Calu3 (cell line): ENCODE results near the gene GUF1. TPM values are rescaled to one million over a fixed set of nuclear protein-coding genes. Genes with fewer than 3 reads are reported as not detected.

Experiments
- BruUV-seq: library from RNA; stranded (reverse); fragments of 400-500 nt; replicated peaks from 2 replicates; lab custom pipeline; 2021; lab: Mats Ljungman, UMichigan
- CTCF ChIA-PET: fragments of 300-600 bp; sonication (Branson Sonifier 250); formaldehyde crosslinking; loops from one replicate; lab custom pipeline; 2022; ENCODE audit warnings: antibody characterized with exemption; lab: Charles Lee
- DNase-seq: peaks from one replicate; pipeline ENCODE4 v3.0.0; 2022
- H3K27ac Mint-ChIP-seq: one replicate; pipeline ENCODE4 v1.8.0; 2022; ENCODE audit warnings: mixed read lengths; ENCODE audit not compliant: unreplicated experiment
- H3K27me3 Mint-ChIP-seq: one replicate; pipeline ENCODE4 v1.8.0; 2022; ENCODE audit warnings: mixed read lengths; ENCODE audit not compliant: unreplicated experiment
- H3K36me3 Mint-ChIP-seq: one replicate; pipeline ENCODE4 v1.8.0; 2022; ENCODE audit warnings: mild to moderate bottlenecking, moderate library complexity, mixed read lengths; ENCODE audit not compliant: insufficient read depth, unreplicated experiment
- H3K4me1 Mint-ChIP-seq: one replicate; pipeline ENCODE4 v1.8.0; 2022; ENCODE audit warnings: mild to moderate bottlenecking, low read depth, mixed read lengths; ENCODE audit not compliant: unreplicated experiment
- H3K4me3 Mint-ChIP-seq: one replicate; pipeline ENCODE4 v1.8.0; 2022; ENCODE audit warnings: mild to moderate bottlenecking, low read depth, moderate library complexity, mixed read lengths; ENCODE audit not compliant: unreplicated experiment
- H3K9me3 Mint-ChIP-seq: one replicate; pipeline ENCODE4 v1.8.0; 2022; ENCODE audit warnings: low read depth, mixed read lengths; ENCODE audit not compliant: unreplicated experiment
- CTCF ChIP-seq: fragments of 200-600 bp; IDR thresholded peaks from one replicate; pipeline ENCODE4 v1.8.0; 2022; ENCODE audit warnings: antibody characterized with exemption; ENCODE audit not compliant: unreplicated experiment
- intact Hi-C: fragments of 100-400 bp; cut with micrococcal nuclease; formaldehyde crosslinking; loops from one replicate; pipeline ENCODE4 v1.10.0; 2022; ENCODE audit not compliant: unreplicated experiment
- total RNA-seq: library from RNA; stranded (reverse); gene quantifications from 2 replicates; pipeline ENCODE4 v1.2.3, GENCODE V29; 2022

Gene GUF1
- total RNA-seq, 1 experiment from 2014 or later = 12.1 TPM

- no peak overlapping the region for H3K27ac Mint-ChIP-seq
- TF ChIP-seq CTCF = no peak
- H3K9me3 Mint-ChIP-seq = no peaks in the 10 kb centered on the region
- H3K4me1 Mint-ChIP-seq = no peaks in the 10 kb centered on the region
- H3K36me3 Mint-ChIP-seq = peaks cover 5% of the 10 kb centered on the region
- CTCF ChIA-PET = no interaction called here
- H3K4me3 Mint-ChIP-seq = no peak overlapping the region
- H3K27me3 Mint-ChIP-seq = no peaks in the 10 kb centered on the region
- DNase-seq = no peak
- intact Hi-C loops = no loop called here
- BruUV-seq = no TSS peak
Observed at GRCh38 chr4:44701037-44701436, 22.8 kb downstream of the GUF1 start.

GRCh38 chr4:44704673-44705072 is 26.5 kb downstream of the GUF1 start:
- no peak overlapping the region for H3K27ac Mint-ChIP-seq

GRCh38 chr4:44713125-44713524 is 34.9 kb downstream of the GUF1 start:
- CTCF ChIA-PET = no interaction called here
- TF ChIP-seq CTCF = no peak

More at GRCh38 chr4:44704673-44705072, 26.5 kb downstream of the GUF1 start:
- no peak for TF ChIP-seq CTCF
- CTCF ChIA-PET = no interaction called here
- Mint-ChIP-seq H3K4me3 (no peak overlapping the region), H3K27me3 (no peaks in the 10 kb centered on the region), H3K36me3 (peaks cover 5% of the 10 kb centered on the region), H3K9me3 (no peaks in the 10 kb centered on the region), H3K4me1 (no peaks in the 10 kb centered on the region)
- DNase-seq = no peak
- intact Hi-C loops = no loop called here
- BruUV-seq = no TSS peak

GRCh38 chr4:44716597-44716996 is 38.4 kb downstream of the GUF1 start:
- intact Hi-C loops = no loop called here
- Mint-ChIP-seq H3K27me3 (no peaks in the 10 kb centered on the region), H3K27ac (no peak overlapping the region), H3K36me3 (no peaks in the 10 kb centered on the region), H3K4me3 (no peak overlapping the region), H3K4me1 (no peaks in the 10 kb centered on the region), H3K9me3 (no peaks in the 10 kb centered on the region)
- CTCF ChIA-PET = no interaction called here
- no peak for TF ChIP-seq CTCF
- BruUV-seq = no TSS peak
- no peak for DNase-seq

More at GRCh38 chr4:44713125-44713524, 34.9 kb downstream of the GUF1 start:
- H3K4me3 Mint-ChIP-seq = no peak overlapping the region
- no peaks in the 10 kb centered on the region for H3K9me3 Mint-ChIP-seq
- H3K27ac Mint-ChIP-seq = no peak overlapping the region
- no peaks in the 10 kb centered on the region for H3K36me3 Mint-ChIP-seq
- intact Hi-C loops = no loop called here
- no peaks in the 10 kb centered on the region for H3K27me3 Mint-ChIP-seq
- DNase-seq = no peak
- BruUV-seq = no TSS peak
- H3K4me1 Mint-ChIP-seq = no peaks in the 10 kb centered on the region
